ENCODE data around the gene HSP90AA1. TPM values are rescaled to one million over a fixed set of nuclear protein-coding genes. Genes with fewer than 3 reads are reported as not detected.
"Not testable (repeated sequence)": the region's sequence is repeated elsewhere in the genome, so short reads cannot be mapped to it uniquely, and the experiment has no call there.

The HSP90AA1 gene
- 100 to 1,000 TPM; 543 to 668 TPM for total RNA-seq

DNA sequence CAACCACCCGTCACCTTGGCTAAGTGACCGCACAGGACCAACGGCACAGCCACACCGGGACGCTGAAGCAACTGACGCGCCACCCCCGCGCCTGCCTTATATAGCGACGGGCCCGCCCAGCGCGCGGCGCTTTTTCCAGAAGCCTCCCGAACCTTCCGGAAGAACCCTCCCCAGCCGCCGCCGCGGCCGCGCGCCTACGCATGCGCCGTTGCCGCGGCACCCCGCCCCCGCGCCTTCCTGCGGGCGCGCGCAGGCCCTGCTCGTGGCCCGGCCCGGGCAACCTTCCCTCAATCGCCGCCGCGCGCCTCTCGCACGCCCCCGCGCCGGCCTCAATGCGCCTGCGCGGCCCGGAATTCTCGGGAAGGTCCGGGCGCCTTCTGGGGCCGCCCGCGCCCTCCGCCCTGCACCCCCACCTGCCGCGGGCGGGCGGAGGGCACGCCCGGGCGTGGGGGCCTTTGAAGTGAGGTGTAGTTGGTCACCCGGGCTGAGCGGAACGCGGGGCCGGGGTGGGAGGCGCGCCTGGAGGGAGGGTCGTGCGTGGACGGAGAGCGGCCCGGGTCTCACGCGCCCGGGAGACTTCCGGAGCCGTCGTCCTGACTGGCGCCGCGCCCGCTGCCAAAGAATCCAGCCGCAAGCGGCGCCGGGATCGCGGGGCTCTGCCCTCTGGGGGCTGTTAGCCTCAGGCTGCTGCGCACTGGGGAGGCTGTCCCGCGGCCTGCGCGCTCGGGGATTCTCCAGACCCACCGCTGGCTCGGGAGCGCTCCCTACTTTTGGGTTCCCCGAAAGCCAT is at the start of gene HSP90AA1:
HSP90AA1 (minus strand) TSS at position 73 of the 790 bp plus-strand sequence. CDS start 666 bp downstream, outside the sequence.
- peak; percentile 75 for ATAC-seq
- CTCF ChIA-PET, result interaction anchor here (0.6 to 2.6 kb wide), 8 partner anchors 10 to 807 kb away, joined by 3 to 15 read pairs (median 4); no protein-coding TSS in a partner anchor

DNA sequence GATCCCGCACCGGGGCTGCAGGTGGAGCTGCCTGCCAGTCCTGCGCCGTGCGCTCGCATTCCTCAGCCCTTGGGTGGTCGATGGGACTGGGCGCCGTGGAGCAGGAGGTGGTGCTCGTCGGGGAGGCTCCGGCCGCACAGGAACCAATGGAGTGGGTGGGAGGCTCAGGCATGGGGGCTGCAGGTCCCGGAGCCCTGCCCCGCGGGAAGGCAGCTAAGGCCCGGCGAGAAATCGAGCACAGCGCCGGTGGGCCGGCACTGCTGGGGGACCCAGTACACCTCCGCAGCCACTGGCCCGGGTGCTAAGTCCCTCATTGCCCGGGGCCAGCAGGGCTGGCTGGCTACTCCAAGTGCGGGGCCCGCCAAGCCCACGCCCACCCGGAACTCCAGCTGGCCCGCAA is 48.6 kb upstream of the HSP90AA1 start:
- DNase-seq; H3K27me3 Mint-ChIP-seq; H3K27ac Mint-ChIP-seq; H3K36me3 Mint-ChIP-seq; H3K4me3 Mint-ChIP-seq; H3K4me1 Mint-ChIP-seq; H3K9me3 Mint-ChIP-seq (ENCODE audit: low read depth); CTCF ChIA-PET; ATAC-seq: not testable (repeated sequence)

More for the DNA sequence above, at the start of gene HSP90AA1:
- peak within 1 kb of the TSS; percentile 93 for H3K27ac Mint-ChIP-seq
- peak within 1 kb of the TSS; percentile 93 for H3K4me3 Mint-ChIP-seq
- DNase-seq, result peak; percentile 95
- H3K27me3 Mint-ChIP-seq, result no peaks in the 10 kb centered on the region
- no peaks in the 10 kb centered on the region for H3K9me3 Mint-ChIP-seq (ENCODE audit: low read depth)
- peaks cover 42% of the 10 kb centered on the region for H3K36me3 Mint-ChIP-seq
- H3K4me1 Mint-ChIP-seq, result peaks cover 50% of the 10 kb centered on the region

DNA sequence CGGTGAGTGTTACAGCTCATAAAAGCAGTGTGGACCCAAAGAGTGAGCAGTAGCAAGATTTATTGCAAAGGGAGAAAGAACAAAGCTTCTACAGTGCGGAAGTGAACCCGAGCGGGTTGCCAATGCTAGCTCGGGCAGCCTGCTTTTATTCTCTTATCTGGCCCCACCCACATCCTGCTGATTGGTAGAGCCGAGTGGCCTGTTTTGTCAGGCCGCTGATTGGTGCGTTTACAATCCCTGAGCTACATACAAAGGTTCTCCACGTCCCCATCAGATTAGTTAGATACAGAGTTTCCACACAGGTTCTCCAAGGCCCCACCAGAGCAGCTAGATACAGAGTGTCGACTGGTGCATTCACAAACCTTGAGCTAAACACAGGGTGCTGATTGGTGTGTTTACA is 47.9 kb upstream of the HSP90AA1 start:
- H3K27me3 Mint-ChIP-seq; H3K27ac Mint-ChIP-seq; ATAC-seq; H3K9me3 Mint-ChIP-seq (ENCODE audit: low read depth); CTCF ChIA-PET; H3K4me3 Mint-ChIP-seq; DNase-seq; H3K36me3 Mint-ChIP-seq; H3K4me1 Mint-ChIP-seq: not testable (repeated sequence)

DNA sequence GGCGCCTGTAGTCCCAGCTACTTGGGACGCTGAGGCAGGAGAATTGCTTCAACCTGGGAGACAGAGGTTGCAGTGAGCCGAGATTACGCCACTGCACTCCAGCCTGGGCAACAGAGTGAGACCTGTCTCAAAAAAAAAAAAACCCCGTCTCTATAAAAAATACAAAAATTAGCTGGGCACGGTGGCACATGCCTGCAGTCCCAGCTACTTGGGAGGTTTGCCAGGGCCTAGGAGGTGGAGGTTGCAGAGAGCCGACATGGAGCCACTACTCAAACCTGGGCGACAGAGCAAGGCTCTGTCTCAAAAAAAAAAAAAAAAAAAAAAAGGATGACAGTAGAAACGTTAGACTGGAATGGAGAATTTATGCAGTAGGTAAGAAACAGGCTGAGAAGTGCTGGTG is 47.2 kb upstream of the HSP90AA1 start:
- H3K9me3 Mint-ChIP-seq (ENCODE audit: low read depth); DNase-seq; H3K4me3 Mint-ChIP-seq; H3K36me3 Mint-ChIP-seq; H3K4me1 Mint-ChIP-seq; ATAC-seq; H3K27ac Mint-ChIP-seq; CTCF ChIA-PET; H3K27me3 Mint-ChIP-seq: not testable (repeated sequence)

DNA sequence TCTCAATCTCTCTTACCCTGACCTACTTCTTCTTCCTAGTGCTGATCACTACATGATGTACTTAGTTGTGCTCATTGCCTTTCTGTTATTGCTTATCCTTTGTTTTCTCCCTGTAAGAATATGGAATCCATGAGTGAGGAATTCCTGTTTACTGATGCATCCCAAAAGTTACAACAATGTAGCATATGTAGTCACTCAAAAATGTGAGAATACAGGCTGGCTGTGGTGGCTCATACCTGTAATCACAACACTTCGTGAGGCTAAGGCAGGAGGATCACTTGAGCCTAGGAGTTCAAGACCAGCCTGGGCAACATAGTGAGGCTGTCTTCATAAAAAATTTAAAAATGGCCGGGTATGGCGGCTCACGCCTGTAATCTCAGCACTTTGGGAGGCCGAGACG is 44.9 kb upstream of the HSP90AA1 start:
- no peaks in the 10 kb centered on the region for H3K36me3 Mint-ChIP-seq
- no peak for ATAC-seq

DNA sequence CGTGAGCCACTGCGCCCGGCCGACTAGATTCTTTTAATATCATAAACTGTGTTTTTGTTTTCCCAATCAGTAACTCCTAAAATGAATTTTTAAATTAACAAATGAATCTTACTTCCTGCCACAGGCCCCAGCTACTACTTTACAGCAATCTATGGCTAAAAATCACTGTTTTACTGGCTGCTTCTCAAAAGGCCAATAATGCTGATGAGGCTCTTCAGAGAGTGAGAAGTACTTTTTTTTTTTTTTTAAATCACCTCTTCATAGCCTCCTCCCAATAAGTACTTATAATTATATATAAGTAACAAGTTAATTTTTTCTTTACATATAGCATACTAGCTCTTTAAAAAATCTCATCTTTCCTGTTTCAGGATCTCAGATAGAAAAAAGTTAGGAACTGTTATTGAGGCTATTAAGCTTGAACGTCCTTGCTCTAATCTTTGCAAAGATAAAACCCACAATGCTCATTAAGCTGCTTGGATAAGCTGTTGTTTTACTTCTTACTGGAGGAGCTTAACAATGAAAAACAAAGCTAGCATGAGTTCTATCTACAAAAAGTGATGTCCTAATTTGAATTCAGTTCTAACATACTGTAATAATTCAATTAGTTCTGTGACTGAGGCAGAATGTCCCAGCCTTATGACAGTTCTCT is 40.1 kb upstream of the HSP90AA1 start:
- CTCF ChIA-PET, result no interaction called here
- H3K9me3 Mint-ChIP-seq (ENCODE audit: low read depth), result no peaks in the 10 kb centered on the region
- no peaks in the 10 kb centered on the region for H3K4me1 Mint-ChIP-seq
- no peaks in the 10 kb centered on the region for H3K36me3 Mint-ChIP-seq
- DNase-seq (no peak), ATAC-seq (no peak)
- no peaks in the 10 kb centered on the region for H3K27me3 Mint-ChIP-seq
- H3K27ac Mint-ChIP-seq, result no peak overlapping the region
- no peak overlapping the region for H3K4me3 Mint-ChIP-seq

More for the DNA sequence above, 44.9 kb upstream of the HSP90AA1 start:
- DNase-seq, result no peak
- Mint-ChIP-seq H3K4me3 (no peak overlapping the region), H3K27me3 (no peaks in the 10 kb centered on the region), H3K27ac (no peak overlapping the region), H3K9me3 (ENCODE audit: low read depth) (no peaks in the 10 kb centered on the region), H3K4me1 (no peaks in the 10 kb centered on the region)
- CTCF ChIA-PET, result no interaction called here

DNA sequence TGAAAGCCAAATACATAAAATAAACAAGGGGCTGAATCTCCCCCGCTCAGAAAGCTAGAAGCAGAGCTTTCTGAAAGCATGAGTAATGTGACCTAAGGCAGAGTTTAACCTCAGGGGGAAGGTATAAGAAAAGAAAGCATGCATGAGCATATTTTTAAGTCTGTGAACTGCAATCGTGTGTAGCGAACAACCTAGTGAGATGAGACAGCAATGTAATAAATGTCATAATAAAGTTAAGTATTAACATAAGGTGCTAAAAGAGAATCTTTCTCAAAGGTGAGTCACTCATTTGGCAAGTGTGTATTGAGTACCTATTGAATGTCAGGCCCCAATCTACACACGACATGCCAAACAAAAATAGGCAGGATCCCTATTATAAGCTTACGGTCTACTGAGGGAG is 38.7 kb upstream of the HSP90AA1 start:
- Mint-ChIP-seq H3K4me1 (no peaks in the 10 kb centered on the region), H3K27ac (no peak overlapping the region), H3K36me3 (no peaks in the 10 kb centered on the region), H3K4me3 (no peak overlapping the region), H3K27me3 (no peaks in the 10 kb centered on the region), H3K9me3 (ENCODE audit: low read depth) (no peaks in the 10 kb centered on the region)
- DNase-seq (no peak), ATAC-seq (no peak)
- CTCF ChIA-PET, result interaction anchor here (0.5 kb wide), 1 partner anchor 235 kb away, joined by 4 read pairs; no protein-coding TSS in a partner anchor

DNA sequence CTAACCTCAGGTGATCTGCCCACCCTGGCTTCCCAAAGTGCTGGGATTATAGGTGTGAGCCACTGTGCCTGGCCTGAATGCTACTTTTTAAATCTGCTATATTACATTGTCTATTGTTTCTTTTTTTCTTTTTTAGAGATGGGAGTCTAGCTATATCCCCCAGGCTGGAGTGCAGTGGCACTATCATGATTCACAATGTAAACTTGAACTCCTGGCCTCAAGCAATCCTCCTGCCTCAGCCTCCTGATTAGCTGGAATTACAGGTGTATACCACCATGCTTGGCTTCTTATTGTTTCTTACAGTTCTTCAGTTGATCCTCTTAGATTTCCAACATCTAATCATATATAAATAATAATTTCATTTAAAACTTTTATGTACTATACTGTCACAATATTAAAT is 37.6 kb upstream of the HSP90AA1 start:
- no peak overlapping the region for H3K27ac Mint-ChIP-seq
- ATAC-seq (no peak), DNase-seq (no peak)
- H3K4me3 Mint-ChIP-seq, result no peak overlapping the region
- no peaks in the 10 kb centered on the region for H3K36me3 Mint-ChIP-seq
- H3K9me3 Mint-ChIP-seq (ENCODE audit: low read depth), result no peaks in the 10 kb centered on the region
- no peaks in the 10 kb centered on the region for H3K27me3 Mint-ChIP-seq
- no peaks in the 10 kb centered on the region for H3K4me1 Mint-ChIP-seq
- CTCF ChIA-PET, result no interaction called here

DNA sequence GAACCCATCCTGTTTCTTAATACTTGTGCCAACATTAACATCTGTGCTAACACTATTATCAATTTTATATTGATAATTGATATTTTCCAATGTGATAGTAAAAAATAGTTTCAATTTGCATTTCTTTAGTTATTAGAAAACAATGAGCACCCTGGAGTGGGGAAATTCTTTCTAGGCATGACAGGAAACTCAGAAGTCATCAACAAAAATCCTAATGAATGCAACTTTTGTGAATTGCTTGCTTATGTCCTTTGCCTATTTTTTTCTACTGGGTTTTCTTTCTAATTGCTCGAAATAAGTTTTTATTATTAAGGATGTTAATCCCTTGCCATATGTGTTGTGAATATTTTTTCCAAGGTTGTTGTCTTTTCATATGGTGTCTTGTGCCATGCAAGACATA is 34.7 kb upstream of the HSP90AA1 start:
- H3K36me3 Mint-ChIP-seq, result peaks cover 3% of the 10 kb centered on the region
- no peaks in the 10 kb centered on the region for H3K27me3 Mint-ChIP-seq
- no peak overlapping the region for H3K4me3 Mint-ChIP-seq
- no peak overlapping the region for H3K27ac Mint-ChIP-seq
- CTCF ChIA-PET, result interaction anchor here (1.3 kb wide), 1 partner anchor 24 kb away, joined by 4 read pairs; no protein-coding TSS in a partner anchor
- no peaks in the 10 kb centered on the region for H3K4me1 Mint-ChIP-seq
- no peaks in the 10 kb centered on the region for H3K9me3 Mint-ChIP-seq (ENCODE audit: low read depth)
- ATAC-seq (no peak), DNase-seq (no peak)

DNA sequence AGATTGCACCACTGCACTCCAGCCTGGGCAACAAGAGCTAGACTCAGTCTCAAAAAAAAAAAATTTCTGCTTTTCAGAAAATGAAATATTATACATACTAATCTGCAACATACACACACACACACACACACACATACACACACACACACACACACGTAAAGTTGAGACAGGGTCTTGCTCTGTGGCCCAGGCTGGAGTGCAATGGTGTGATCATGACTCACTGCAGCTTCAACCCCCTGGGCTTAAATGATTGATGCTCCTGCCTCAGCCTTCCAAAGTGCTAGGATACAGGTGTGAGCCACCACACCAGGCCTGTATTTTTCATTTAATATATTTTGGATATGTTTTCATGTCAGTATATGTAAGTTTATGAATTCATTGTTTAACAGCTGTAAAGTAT is 34.0 kb upstream of the HSP90AA1 start:
- Mint-ChIP-seq H3K27ac (no peak overlapping the region), H3K9me3 (ENCODE audit: low read depth) (no peaks in the 10 kb centered on the region), H3K4me3 (no peak overlapping the region), H3K27me3 (no peaks in the 10 kb centered on the region), H3K4me1 (no peaks in the 10 kb centered on the region), H3K36me3 (peaks cover 3% of the 10 kb centered on the region)
- DNase-seq (no peak), ATAC-seq (no peak)
- CTCF ChIA-PET, result interaction anchor here (1.1 kb wide), 1 partner anchor 23 kb away, joined by 3 read pairs; no protein-coding TSS in a partner anchor

DNA sequence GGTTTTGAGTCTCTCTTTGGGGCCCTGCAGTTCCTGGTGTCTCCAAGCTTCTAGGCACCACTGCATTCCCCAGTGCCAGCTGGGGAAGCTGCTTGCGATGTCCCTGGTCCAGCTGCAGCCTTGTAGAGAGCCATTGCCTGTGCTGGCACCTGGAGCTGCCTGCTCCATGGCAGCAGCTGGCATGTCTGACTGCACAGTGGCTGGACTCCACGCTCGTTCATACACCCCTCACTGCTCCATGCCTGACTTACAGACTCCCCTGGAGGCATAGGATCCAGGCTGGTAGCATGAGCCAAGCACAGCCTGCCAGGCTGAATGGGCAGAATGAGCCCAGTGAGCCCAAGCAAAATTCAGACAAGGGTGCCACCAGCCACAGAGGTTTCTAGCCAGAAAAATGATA is 31.0 kb upstream of the HSP90AA1 start:
- Mint-ChIP-seq H3K9me3 (ENCODE audit: low read depth) (no peaks in the 10 kb centered on the region), H3K36me3 (peaks cover 3% of the 10 kb centered on the region), H3K27ac (no peak overlapping the region), H3K4me1 (no peaks in the 10 kb centered on the region), H3K4me3 (no peak overlapping the region), H3K27me3 (no peaks in the 10 kb centered on the region)
- no peak for DNase-seq
- ATAC-seq, result no peak
- CTCF ChIA-PET, result interaction anchor here (1.6 kb wide), 1 partner anchor 21 kb away, joined by 4 read pairs; no protein-coding TSS in a partner anchor

DNA sequence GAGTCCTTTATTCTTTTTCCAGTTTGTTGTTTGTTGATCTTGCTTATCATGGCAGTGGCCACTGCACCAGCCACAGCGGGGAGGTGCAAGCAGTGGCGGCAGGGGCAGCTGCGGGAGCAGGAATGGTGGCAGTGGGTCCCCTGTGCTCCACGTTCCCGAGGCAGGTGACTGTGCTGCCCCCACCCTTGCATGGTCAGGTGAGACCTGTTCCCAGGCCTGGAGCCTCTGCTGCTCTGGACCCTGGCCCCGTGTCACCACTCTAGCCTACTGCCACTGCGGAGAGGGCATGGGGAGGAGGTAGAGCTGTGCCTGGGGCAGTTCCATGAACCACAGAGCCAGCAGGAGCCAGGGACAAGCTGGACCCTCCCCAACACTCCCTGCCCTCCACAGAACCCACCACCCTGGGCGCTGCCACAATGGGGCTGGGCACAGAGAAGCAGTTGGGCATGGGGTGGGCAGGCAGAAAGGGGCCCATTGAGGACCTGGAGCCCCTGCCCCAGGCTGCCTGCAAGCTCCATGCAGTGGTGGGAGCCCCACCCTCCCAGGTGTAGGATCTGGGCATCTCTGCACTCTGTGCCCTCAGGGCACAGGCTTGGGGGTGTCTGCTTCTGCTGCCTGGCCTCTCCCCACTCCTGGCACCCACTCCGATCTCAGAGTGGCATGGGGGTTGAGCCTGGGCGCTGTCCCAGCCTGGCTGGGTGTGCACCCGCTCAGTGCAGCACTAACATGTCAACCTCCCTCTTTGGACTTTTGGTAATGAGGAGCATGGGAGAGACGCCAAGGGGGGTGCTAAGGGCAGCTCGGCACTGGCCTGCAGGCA is 29.7 kb upstream of the HSP90AA1 start:
- H3K4me1 Mint-ChIP-seq, result no peaks in the 10 kb centered on the region
- H3K4me3 Mint-ChIP-seq, result no peak overlapping the region
- no peak for ATAC-seq
- no peak overlapping the region for H3K27ac Mint-ChIP-seq
- DNase-seq, result no peak
- CTCF ChIA-PET, result interaction anchor here (1.6 kb wide), 1 partner anchor 20 kb away, joined by 4 read pairs; no protein-coding TSS in a partner anchor
- no peaks in the 10 kb centered on the region for H3K27me3 Mint-ChIP-seq
- H3K36me3 Mint-ChIP-seq, result peaks cover 3% of the 10 kb centered on the region
- no peaks in the 10 kb centered on the region for H3K9me3 Mint-ChIP-seq (ENCODE audit: low read depth)

DNA sequence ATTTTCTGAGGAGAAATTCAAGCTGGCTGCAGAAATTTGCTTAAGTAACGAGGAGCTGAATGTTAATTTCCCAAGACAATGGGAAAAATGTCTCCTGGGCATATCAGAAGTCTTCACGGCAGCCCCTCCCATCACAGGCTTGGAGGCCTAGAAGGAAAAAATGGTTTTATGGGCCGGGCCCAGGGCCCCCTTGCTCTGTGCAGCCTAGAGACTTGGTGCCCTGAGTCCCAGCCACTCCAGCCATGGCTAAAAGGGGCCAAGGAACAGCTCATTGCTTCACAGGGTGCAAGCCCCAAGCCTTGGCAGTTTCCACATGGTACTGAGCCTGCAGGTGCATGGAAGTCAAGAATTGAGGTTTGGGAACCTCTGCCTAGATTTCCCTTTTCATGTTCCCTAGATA is 24.3 kb upstream of the HSP90AA1 start:
- peaks cover 4% of the 10 kb centered on the region for H3K36me3 Mint-ChIP-seq
- peaks cover 6% of the 10 kb centered on the region for H3K9me3 Mint-ChIP-seq (ENCODE audit: low read depth)
- DNase-seq, result no peak
- H3K27ac Mint-ChIP-seq, result no peak overlapping the region
- H3K27me3 Mint-ChIP-seq, result no peaks in the 10 kb centered on the region
- no peaks in the 10 kb centered on the region for H3K4me1 Mint-ChIP-seq
- ATAC-seq, result no peak
- CTCF ChIA-PET, result interaction anchor here (2.1 kb wide), 1 partner anchor 14 kb away, joined by 10 read pairs; no protein-coding TSS in a partner anchor
- no peak overlapping the region for H3K4me3 Mint-ChIP-seq
